ENCODE data around the gene KCNC3. TPM values are rescaled to one million over a fixed set of nuclear protein-coding genes. Genes with fewer than 3 reads are reported as not detected.

The KCNC3 gene
- total and polyA plus RNA-seq, 2 of the 13 experiments (the other 11 are each of a cell fraction or from before 2014, with no cell fraction given), result 0.29 to 1.7 TPM

DNA sequence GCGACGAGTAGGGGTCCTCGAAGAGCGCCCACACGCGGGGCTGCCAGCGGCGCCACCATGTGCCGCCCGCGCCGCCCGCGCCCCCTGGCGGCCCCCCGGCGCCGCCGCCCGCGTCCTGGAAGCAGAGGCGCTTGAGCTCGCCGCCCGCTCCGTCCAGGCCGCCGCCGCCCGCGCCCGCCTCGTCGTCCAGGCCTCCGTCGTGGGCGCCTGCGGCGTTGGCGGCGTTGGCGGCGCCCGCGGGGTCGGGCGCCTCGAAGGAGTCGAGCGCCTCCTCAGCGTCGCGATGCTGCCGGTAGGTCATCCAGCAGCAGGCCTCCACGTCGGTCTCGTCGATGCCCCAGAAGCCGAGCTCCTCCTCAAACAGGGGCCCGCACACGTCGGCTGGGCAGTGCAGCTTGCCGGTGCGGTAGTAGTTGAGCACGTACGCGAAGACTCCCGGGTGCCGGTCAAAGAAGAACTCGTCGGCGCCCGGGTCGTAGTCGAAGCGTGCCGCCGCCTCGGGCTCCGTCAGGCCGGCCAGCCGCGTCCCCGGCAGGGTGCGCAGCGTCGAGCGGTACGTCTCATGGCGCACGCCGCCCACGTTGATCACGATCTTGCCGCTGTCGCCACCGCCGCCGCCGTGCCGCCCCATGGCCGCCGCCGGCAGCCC is 829 bp downstream of the KCNC3 start (continued):
- TF ChIP-seq, protein P1, sequence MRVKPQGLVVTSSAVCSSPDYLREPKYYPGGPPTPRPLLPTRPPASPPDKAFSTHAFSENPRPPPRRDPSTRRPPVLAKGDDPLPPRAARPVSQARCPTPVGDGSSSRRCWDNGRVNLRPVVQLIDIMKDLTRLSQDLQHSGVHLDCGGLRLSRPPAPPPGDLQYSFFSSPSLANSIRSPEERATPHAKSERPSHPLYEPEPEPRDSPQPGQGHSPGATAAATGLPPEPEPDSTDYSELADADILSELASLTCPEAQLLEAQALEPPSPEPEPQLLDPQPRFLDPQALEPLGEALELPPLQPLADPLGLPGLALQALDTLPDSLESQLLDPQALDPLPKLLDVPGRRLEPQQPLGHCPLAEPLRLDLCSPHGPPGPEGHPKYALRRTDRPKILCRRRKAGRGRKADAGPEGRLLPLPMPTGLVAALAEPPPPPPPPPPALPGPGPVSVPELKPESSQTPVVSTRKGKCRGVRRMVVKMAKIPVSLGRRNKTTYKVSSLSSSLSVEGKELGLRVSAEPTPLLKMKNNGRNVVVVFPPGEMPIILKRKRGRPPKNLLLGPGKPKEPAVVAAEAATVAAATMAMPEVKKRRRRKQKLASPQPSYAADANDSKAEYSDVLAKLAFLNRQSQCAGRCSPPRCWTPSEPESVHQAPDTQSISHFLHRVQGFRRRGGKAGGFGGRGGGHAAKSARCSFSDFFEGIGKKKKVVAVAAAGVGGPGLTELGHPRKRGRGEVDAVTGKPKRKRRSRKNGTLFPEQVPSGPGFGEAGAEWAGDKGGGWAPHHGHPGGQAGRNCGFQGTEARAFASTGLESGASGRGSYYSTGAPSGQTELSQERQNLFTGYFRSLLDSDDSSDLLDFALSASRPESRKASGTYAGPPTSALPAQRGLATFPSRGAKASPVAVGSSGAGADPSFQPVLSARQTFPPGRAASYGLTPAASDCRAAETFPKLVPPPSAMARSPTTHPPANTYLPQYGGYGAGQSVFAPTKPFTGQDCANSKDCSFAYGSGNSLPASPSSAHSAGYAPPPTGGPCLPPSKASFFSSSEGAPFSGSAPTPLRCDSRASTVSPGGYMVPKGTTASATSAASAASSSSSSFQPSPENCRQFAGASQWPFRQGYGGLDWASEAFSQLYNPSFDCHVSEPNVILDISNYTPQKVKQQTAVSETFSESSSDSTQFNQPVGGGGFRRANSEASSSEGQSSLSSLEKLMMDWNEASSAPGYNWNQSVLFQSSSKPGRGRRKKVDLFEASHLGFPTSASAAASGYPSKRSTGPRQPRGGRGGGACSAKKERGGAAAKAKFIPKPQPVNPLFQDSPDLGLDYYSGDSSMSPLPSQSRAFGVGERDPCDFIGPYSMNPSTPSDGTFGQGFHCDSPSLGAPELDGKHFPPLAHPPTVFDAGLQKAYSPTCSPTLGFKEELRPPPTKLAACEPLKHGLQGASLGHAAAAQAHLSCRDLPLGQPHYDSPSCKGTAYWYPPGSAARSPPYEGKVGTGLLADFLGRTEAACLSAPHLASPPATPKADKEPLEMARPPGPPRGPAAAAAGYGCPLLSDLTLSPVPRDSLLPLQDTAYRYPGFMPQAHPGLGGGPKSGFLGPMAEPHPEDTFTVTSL (CRISPR knock-in tag; IDR thresholded peaks at IDR 0.05; ENCODE audit: borderline replicate concordance), result no peak
- TF ChIP-seq KDM5A (IDR thresholded peaks at IDR 0.05; ENCODE audit: borderline replicate concordance, low read length) (no peak), PATZ1 (CRISPR knock-in tag; IDR thresholded peaks at IDR 0.05) (no peak), ZNF207 (IDR thresholded peaks at IDR 0.05; ENCODE audit: borderline replicate concordance) (no peak), PRDM15 (CRISPR knock-in tag; IDR thresholded peaks at IDR 0.05) (0 out of 2 replicates have a peak, but pooled peaks have one; percentile 25), NR2F1 (CRISPR knock-in tag; IDR thresholded peaks at IDR 0.05) (no peak), ZNF713 (CRISPR knock-in tag; IDR thresholded peaks at IDR 0.05) (no peak)
- TF ChIP-seq, protein P2, sequence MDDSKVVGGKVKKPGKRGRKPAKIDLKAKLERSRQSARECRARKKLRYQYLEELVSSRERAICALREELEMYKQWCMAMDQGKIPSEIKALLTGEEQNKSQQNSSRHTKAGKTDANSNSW (CRISPR knock-in tag; IDR thresholded peaks at IDR 0.05; ENCODE audit: borderline replicate concordance), result no peak
- TF ChIP-seq, protein P3, sequence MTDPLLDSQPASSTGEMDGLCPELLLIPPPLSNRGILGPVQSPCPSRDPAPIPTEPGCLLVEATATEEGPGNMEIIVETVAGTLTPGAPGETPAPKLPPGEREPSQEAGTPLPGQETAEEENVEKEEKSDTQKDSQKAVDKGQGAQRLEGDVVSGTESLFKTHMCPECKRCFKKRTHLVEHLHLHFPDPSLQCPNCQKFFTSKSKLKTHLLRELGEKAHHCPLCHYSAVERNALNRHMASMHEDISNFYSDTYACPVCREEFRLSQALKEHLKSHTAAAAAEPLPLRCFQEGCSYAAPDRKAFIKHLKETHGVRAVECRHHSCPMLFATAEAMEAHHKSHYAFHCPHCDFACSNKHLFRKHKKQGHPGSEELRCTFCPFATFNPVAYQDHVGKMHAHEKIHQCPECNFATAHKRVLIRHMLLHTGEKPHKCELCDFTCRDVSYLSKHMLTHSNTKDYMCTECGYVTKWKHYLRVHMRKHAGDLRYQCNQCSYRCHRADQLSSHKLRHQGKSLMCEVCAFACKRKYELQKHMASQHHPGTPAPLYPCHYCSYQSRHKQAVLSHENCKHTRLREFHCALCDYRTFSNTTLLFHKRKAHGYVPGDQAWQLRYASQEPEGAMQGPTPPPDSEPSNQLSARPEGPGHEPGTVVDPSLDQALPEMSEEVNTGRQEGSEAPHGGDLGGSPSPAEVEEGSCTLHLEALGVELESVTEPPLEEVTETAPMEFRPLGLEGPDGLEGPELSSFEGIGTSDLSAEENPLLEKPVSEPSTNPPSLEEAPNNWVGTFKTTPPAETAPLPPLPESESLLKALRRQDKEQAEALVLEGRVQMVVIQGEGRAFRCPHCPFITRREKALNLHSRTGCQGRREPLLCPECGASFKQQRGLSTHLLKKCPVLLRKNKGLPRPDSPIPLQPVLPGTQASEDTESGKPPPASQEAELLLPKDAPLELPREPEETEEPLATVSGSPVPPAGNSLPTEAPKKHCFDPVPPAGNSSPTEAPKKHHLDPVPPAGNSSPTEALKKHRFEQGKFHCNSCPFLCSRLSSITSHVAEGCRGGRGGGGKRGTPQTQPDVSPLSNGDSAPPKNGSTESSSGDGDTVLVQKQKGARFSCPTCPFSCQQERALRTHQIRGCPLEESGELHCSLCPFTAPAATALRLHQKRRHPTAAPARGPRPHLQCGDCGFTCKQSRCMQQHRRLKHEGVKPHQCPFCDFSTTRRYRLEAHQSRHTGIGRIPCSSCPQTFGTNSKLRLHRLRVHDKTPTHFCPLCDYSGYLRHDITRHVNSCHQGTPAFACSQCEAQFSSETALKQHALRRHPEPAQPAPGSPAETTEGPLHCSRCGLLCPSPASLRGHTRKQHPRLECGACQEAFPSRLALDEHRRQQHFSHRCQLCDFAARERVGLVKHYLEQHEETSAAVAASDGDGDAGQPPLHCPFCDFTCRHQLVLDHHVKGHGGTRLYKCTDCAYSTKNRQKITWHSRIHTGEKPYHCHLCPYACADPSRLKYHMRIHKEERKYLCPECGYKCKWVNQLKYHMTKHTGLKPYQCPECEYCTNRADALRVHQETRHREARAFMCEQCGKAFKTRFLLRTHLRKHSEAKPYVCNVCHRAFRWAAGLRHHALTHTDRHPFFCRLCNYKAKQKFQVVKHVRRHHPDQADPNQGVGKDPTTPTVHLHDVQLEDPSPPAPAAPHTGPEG (CRISPR knock-in tag; IDR thresholded peaks at IDR 0.05), result 0 out of 2 replicates have a peak, but pooled peaks have one; percentile 40

Measured in HepG2 (cell line).